ENCODE results near the gene ASPHD1. TPM values are rescaled to one million over a fixed set of nuclear protein-coding genes. Genes with fewer than 3 reads are reported as not detected.

ASPHD1 gene
- total and polyA plus RNA-seq, 2 of the 4 experiments (the other 2 are of a cell fraction): 4.1 to 14.5 TPM

DNA sequence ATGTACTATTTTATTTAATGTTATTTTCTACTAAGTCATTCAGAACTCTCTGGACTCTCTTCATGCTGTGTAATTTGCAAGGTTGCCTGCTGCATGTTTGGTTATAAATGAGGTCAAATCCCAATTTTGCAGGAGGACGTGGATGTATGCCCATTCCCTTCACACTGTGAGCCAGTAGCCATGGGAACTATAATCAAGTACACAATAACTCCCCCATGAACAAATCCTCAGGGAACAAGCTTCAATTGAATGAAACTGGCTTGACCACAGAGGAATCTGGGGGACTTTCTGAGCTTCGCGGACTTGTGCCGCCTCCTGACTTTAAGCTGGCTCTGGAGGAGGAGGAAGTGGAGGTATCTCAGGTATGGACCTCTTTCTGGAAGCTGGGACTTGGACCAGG, 40.4 kb downstream of the ASPHD1 start:
- no peak for TF ChIP-seq FOS (IDR thresholded peaks at IDR 0.05; ENCODE audit: low read depth, low read length)
- no peak for TF ChIP-seq RCOR1 (IDR thresholded peaks at IDR 0.05; ENCODE audit: insufficient replicate concordance, low read length)
- TF ChIP-seq RAD21 (IDR thresholded peaks at IDR 0.05; ENCODE audit: low read length): no peak
- no peak for TF ChIP-seq SMC3 (IDR thresholded peaks at IDR 0.05; ENCODE audit: low read depth, low read length)
- TF ChIP-seq, protein P1, sequence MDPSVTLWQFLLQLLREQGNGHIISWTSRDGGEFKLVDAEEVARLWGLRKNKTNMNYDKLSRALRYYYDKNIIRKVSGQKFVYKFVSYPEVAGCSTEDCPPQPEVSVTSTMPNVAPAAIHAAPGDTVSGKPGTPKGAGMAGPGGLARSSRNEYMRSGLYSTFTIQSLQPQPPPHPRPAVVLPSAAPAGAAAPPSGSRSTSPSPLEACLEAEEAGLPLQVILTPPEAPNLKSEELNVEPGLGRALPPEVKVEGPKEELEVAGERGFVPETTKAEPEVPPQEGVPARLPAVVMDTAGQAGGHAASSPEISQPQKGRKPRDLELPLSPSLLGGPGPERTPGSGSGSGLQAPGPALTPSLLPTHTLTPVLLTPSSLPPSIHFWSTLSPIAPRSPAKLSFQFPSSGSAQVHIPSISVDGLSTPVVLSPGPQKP (IDR thresholded peaks at IDR 0.05; ENCODE audit: borderline replicate concordance, low read depth, low read length): no peak
- TF ChIP-seq RFX5 (IDR thresholded peaks at IDR 0.05; ENCODE audit: low read depth, low read length): no peak
- TF ChIP-seq MAZ (IDR thresholded peaks at IDR 0.05; ENCODE audit: borderline replicate concordance, low read depth, low read length): no peak
- no peak for TF ChIP-seq BHLHE40 (IDR thresholded peaks at IDR 0.05; ENCODE audit: low read depth, low read length)
- no peak for TF ChIP-seq NFE2L2 (IDR thresholded peaks at IDR 0.05; ENCODE audit: low read depth, low read length)
- H3K27ac ChIP-seq (ENCODE audit: insufficient read depth, low read length): no peak overlapping the region
- H2AFZ ChIP-seq (replicated peaks; ENCODE audit: low read length, poor library complexity): no peak overlapping the region
- ChIA-PET CTCF (no interaction called here), POLR2A (ENCODE audit: unreplicated experiment) (no interaction called here)
- no peak overlapping the region for H3K4me2 ChIP-seq (ENCODE audit: low read depth, low read length)
- no peak overlapping the region for H3K4ac ChIP-seq (ENCODE audit: low read depth, low read length)
- H3K18ac ChIP-seq (ENCODE audit: low read depth, low read length): no peak overlapping the region
- H3K36me3 ChIP-seq (ENCODE audit: control insufficient read depth, insufficient read depth, low read length): no peaks in the 10 kb centered on the region
- no peak overlapping the region for H3K56ac ChIP-seq (ENCODE audit: extremely low read depth, insufficient read depth, low read length)
- H3K27me3 ChIP-seq (ENCODE audit: control insufficient read depth, insufficient read depth, low read length): no peaks in the 10 kb centered on the region
- 100% methylated on average over 1 of the region's 4 CpGs; no CpG with 5 or more reads in 1 of the 2 experiments for WGBS, 2 experiments (ENCODE audit: extremely low coverage in 2 of 2, insufficient read length in 1 of 2)
- 0 out of 2 replicates have a peak, but pooled peaks cover 3% of the 10 kb centered on the region for H3K9me1 ChIP-seq (ENCODE audit: insufficient read depth, low read length)
- no peak overlapping the region for H2BK20ac ChIP-seq (ENCODE audit: low read depth, low read length)
- DNase-seq: no peak
- intact Hi-C loops (cut with micrococcal nuclease): no loop called here
- H3K9ac ChIP-seq (ENCODE audit: low read depth, low read length): no peak overlapping the region
- no peaks in the 10 kb centered on the region for H3K79me1 ChIP-seq (ENCODE audit: low read depth in 1 of 2, low read length in 2 of 2)
- dilution Hi-C loops (cut with HindIII; ENCODE audit: low sequenced_read_pairs, unreplicated experiment): no loop called here
- no peak overlapping the region for H2AK5ac ChIP-seq (ENCODE audit: low read depth, low read length)
- BruUV-seq (replicated peaks): no TSS peak
- ATAC-seq (ENCODE audit: low read depth): no peak
- no peak overlapping the region for H2BK120ac ChIP-seq (ENCODE audit: low read depth, low read length)
- H2AK9ac ChIP-seq (replicated peaks; ENCODE audit: low read depth, low read length, poor library complexity): no peak overlapping the region
- no peak overlapping the region for H3K4me3 ChIP-seq (ENCODE audit: insufficient read depth, low read depth, low read length)
- H3K9me3 ChIP-seq (ENCODE audit: control insufficient read depth, insufficient read depth, low read length): 0 out of 2 replicates have a peak, but pooled peaks cover 2% of the 10 kb centered on the region
- no peak overlapping the region for H2BK15ac ChIP-seq (ENCODE audit: low read depth, low read length)
- H4K91ac ChIP-seq (ENCODE audit: insufficient read depth, low read depth, low read length): no peak overlapping the region
- no peak overlapping the region for H3K14ac ChIP-seq (replicated peaks; ENCODE audit: low read depth, low read length)
- no peaks in the 10 kb centered on the region; the same call in 1 of the 2 replicates for H4K20me1 ChIP-seq (ENCODE audit: insufficient read depth, low read length)
- H3K23ac ChIP-seq (ENCODE audit: low read depth, low read length): no peak overlapping the region
- H4K5ac ChIP-seq (ENCODE audit: low read depth, low read length): no peak overlapping the region
- in situ Hi-C loops (cut with MboI; ENCODE audit: low sequenced_read_pairs): no loop called here
- peaks cover 4% of the 10 kb centered on the region for H3K4me1 ChIP-seq (ENCODE audit: control insufficient read depth, insufficient read depth, low read length)
- H2BK5ac ChIP-seq (ENCODE audit: low read depth, low read length, poor library complexity, severe bottlenecking): no peak overlapping the region
- no peak overlapping the region for H4K8ac ChIP-seq (ENCODE audit: low read depth in 2 of 2, low read length in 2 of 2)

Data from IMR-90 (cell line).